DOHH2 (cell line): ENCODE data around the gene LIMS2.

Experiments used
- H3F3A ChIP-seq: fragments of 200-600 bp; sonication (generic), shearing (Covaris generic); 2 replicates; pipeline ENCODE4 v1.6.0; 2016; ENCODE audit warnings: antibody characterized with exemption, mild to moderate bottlenecking; ENCODE audit not compliant: control insufficient read depth, insufficient read depth
- H3K27ac ChIP-seq: fragments of 200-600 bp; sonication (generic); 2 replicates; pipeline ENCODE4 v1.5.1; 2014; ENCODE audit warnings: low read depth, mild to moderate bottlenecking, low read length, moderate library complexity
- H3K27me3 ChIP-seq: fragments of 200-600 bp; sonication (generic); 2 replicates; pipeline ENCODE4 v1.6.1; 2014; ENCODE audit warnings: mild to moderate bottlenecking, low read length, mixed read lengths; ENCODE audit not compliant: control insufficient read depth
- H3K36me3 ChIP-seq: fragments of 200-600 bp; sonication (generic); 2 replicates; pipeline ENCODE4 v1.6.1; 2014; ENCODE audit warnings: mild to moderate bottlenecking, low read length, moderate library complexity, mixed read lengths; ENCODE audit not compliant: control insufficient read depth
- H3K4me1 ChIP-seq: fragments of 200-600 bp; sonication (generic); 2 replicates; pipeline ENCODE4 v1.6.1; 2014; ENCODE audit warnings: mild to moderate bottlenecking, low read length, mixed read lengths; ENCODE audit not compliant: control insufficient read depth
- H3K4me2 ChIP-seq: fragments of 200-600 bp; sonication (generic); 2 replicates; pipeline ENCODE4 v1.6.0; 2014; ENCODE audit warnings: mild to moderate bottlenecking, low read length, moderate library complexity
- H3K4me3 ChIP-seq: fragments of 200-600 bp; sonication (generic); 2 replicates; pipeline ENCODE4 v1.5.1; 2014; ENCODE audit warnings: mild to moderate bottlenecking, low read length, mixed read lengths
- H3K79me2 ChIP-seq: fragments of 200-600 bp; sonication (generic); 2 replicates; pipeline ENCODE4 v1.6.1; 2014; ENCODE audit warnings: mild to moderate bottlenecking, low read length, mixed read lengths; ENCODE audit not compliant: control insufficient read depth
- H3K9me2 ChIP-seq: fragments of 200-600 bp; sonication (generic); replicated peaks from 2 replicates; pipeline ENCODE4 v1.6.1; 2014; ENCODE audit warnings: mild to moderate bottlenecking, low read length, mixed read lengths; ENCODE audit not compliant: control insufficient read depth
- H3K9me3 ChIP-seq: fragments of 200-600 bp; sonication (generic); 2 replicates; pipeline ENCODE4 v1.6.1; 2014; ENCODE audit warnings: antibody characterized with exemption, low read length, mixed read lengths; ENCODE audit not compliant: control insufficient read depth, insufficient read depth
- H4K20me1 ChIP-seq: fragments of 200-600 bp; sonication (generic); 2 replicates; pipeline ENCODE4 v1.6.0; 2014; ENCODE audit warnings: low read depth, mild to moderate bottlenecking, antibody characterized with exemption, low read length, moderate library complexity; ENCODE audit not compliant: control insufficient read depth, insufficient read depth
- CTCF ChIP-seq: fragments of 200-600 bp; sonication (generic); IDR thresholded peaks from one replicate; pipeline ENCODE4 v1.5.1; 2014; ENCODE audit warnings: antibody characterized with exemption, mild to moderate bottlenecking, low read depth, low read length; ENCODE audit not compliant: poor library complexity, severe bottlenecking
- EZH2phosphoT487 ChIP-seq: fragments of 200-600 bp; sonication (generic); IDR thresholded peaks from 2 replicates; pipeline ENCODE4 v1.6.1; 2017; ENCODE audit warnings: borderline replicate concordance, mild to moderate bottlenecking, antibody characterized with exemption, low read length, moderate library complexity, mixed read lengths

The LIMS2 gene

GRCh38 chr2:127647242-127648190 is 27.8 kb downstream of the LIMS2 start:
- no peaks in the 10 kb centered on the region for H3K36me3 ChIP-seq
- no peak overlapping the region for H3K4me2 ChIP-seq
- H4K20me1 ChIP-seq: no peaks in the 10 kb centered on the region
- TF ChIP-seq EZH2phosphoT487: no peak
- TF ChIP-seq CTCF: no peak
- H3K4me3 ChIP-seq: no peak overlapping the region
- no peaks in the 10 kb centered on the region; the same call in 1 of the 2 replicates for H3F3A ChIP-seq
- no peak overlapping the region for H3K27ac ChIP-seq
- no peaks in the 10 kb centered on the region for H3K9me2 ChIP-seq
- H3K27me3 ChIP-seq: no peaks in the 10 kb centered on the region
- peaks cover 22% of the 10 kb centered on the region for H3K4me1 ChIP-seq
- no peaks in the 10 kb centered on the region for H3K9me3 ChIP-seq
- H3K79me2 ChIP-seq: no peaks in the 10 kb centered on the region

- no peak overlapping the region for H3K27ac ChIP-seq
- TF ChIP-seq CTCF: no peak
- TF ChIP-seq EZH2phosphoT487: no peak
- H4K20me1 ChIP-seq: no peaks in the 10 kb centered on the region
- H3K4me1 ChIP-seq: peaks cover 22% of the 10 kb centered on the region
- no peaks in the 10 kb centered on the region for H3K9me2 ChIP-seq
- no peaks in the 10 kb centered on the region for H3F3A ChIP-seq
- no peaks in the 10 kb centered on the region for H3K36me3 ChIP-seq
- no peaks in the 10 kb centered on the region for H3K79me2 ChIP-seq
- no peak overlapping the region for H3K4me3 ChIP-seq
- no peak overlapping the region for H3K4me2 ChIP-seq
- H3K9me3 ChIP-seq: no peaks in the 10 kb centered on the region
- no peaks in the 10 kb centered on the region for H3K27me3 ChIP-seq
These were observed 28.7 kb downstream of the LIMS2 start for GRCh38 chr2:127646487-127647241.

GRCh38 chr2:127645395-127646291 is 29.7 kb downstream of the LIMS2 start, which contains the start of gene GPR17:
Gene GPR17 (plus strand): TSS chr2:127646153. CDS start chr2:127650736, 4,583 bp downstream.
- no peaks in the 10 kb centered on the region for H3F3A ChIP-seq
- no peaks in the 10 kb centered on the region for H3K27me3 ChIP-seq
- no peaks in the 10 kb centered on the region for H3K79me2 ChIP-seq
- H3K4me3 ChIP-seq: no peak within 1 kb of the TSS
- no peak within 1 kb of the TSS for H3K4me2 ChIP-seq
- no peaks in the 10 kb centered on the region for H3K9me3 ChIP-seq
- no peak within 1 kb of the TSS for H3K27ac ChIP-seq
- H3K36me3 ChIP-seq: no peaks in the 10 kb centered on the region
- TF ChIP-seq CTCF: no peak
- TF ChIP-seq EZH2phosphoT487: no peak
- H3K9me2 ChIP-seq: no peaks in the 10 kb centered on the region
- no peaks in the 10 kb centered on the region for H4K20me1 ChIP-seq
- H3K4me1 ChIP-seq: peaks cover 29% of the 10 kb centered on the region
